HCT116 (cell line): Measurements from ENCODE around the gene CSTPP1. TPM values are rescaled to one million over a fixed set of nuclear protein-coding genes. Genes with fewer than 3 reads are reported as not detected.

ENCODE experiments used
- ATAC-seq: fragments of 200-7000 bp; cut with Tn5 transposase; 2 replicates; pipeline ENCODE4 v1.9.1; 2020; ENCODE audit warnings: mild to moderate bottlenecking, moderate library complexity
- BruUV-seq: library from RNA; stranded (reverse); fragments of 400-500 nt; replicated peaks from 2 replicates; lab custom pipeline; 2021; lab: Mats Ljungman, UMichigan
- CTCF ChIA-PET: fragments of 300-600 bp; sonication (Branson Sonifier 250); formaldehyde crosslinking; loops from one replicate; lab custom pipeline; 2021; ENCODE audit warnings: antibody characterized with exemption; lab: Charles Lee
- POLR2A ChIA-PET: fragments of 300-600, 350-600 bp; sonication (Branson Sonifier 250); formaldehyde crosslinking; loops from one replicate; lab custom pipeline; 2021; ENCODE audit warnings: antibody characterized with exemption; lab: Charles Lee
- RAD21 ChIA-PET, 2 experiments: fragments of 300-600 bp; sonication (Branson Sonifier 250); formaldehyde crosslinking; loops; one replicate each; lab custom pipeline; 2023; ENCODE audit warnings: low total read pairs in 2 of 2; ENCODE audit not compliant: uncharacterized antibody in 2 of 2, unreplicated experiment in 2 of 2, low non-redundant PET in 1 of 2; lab: Charles Lee
- DNase-seq: peaks from one replicate; pipeline ENCODE4 v3.0.0-alpha.2; 2010; ENCODE audit warnings: low read depth, low spot score
- H2AFZ ChIP-seq: fragments of 200-600 bp; shearing (Covaris generic), sonication (generic); 2 replicates; pipeline ENCODE4 v1.6.1; 2017; ENCODE audit warnings: low read depth, mixed run types, mixed read lengths, antibody characterized with exemption, low read length; ENCODE audit not compliant: poor library complexity, severe bottlenecking
- H3K27ac ChIP-seq: 2 replicates; pipeline ENCODE4 v1.5.1; 2012; ENCODE audit warnings: low read depth, low read length
- H3K27me3 ChIP-seq: fragments of 200-600 bp; sonication (generic); 2 replicates; pipeline ENCODE4 v1.6.1; 2016; ENCODE audit warnings: mixed run types, low read length, mixed read lengths; ENCODE audit not compliant: insufficient read depth
- H3K36me3 ChIP-seq, 2 experiments: fragments of 200-500 bp in 1 of 2; fragments of 200-600 bp in 1 of 2; sonication (Bioruptor generic) in 1 of 2; sonication (generic) in 1 of 2; 2 replicates each; pipeline versions ENCODE4 v1.5.1 to v1.6.1; 2014 to 2016; ENCODE audit warnings: low read length in 2 of 2, inconsistent platforms in 1 of 2, mixed read lengths in 1 of 2, mixed run types in 1 of 2; ENCODE audit not compliant: insufficient read depth in 2 of 2, control insufficient read depth in 1 of 2
- H3K4me1 ChIP-seq, 2 experiments: fragments of 200-600 bp in 1 of 2; sonication (generic) in 1 of 2; 2 replicates each; pipeline versions ENCODE4 v1.5.1 to v1.6.1; 2012 to 2017; ENCODE audit warnings: low read length in 2 of 2, inconsistent platforms in 1 of 2, mild to moderate bottlenecking in 1 of 2, mixed read lengths in 1 of 2, mixed run types in 1 of 2, moderate library complexity in 1 of 2; ENCODE audit not compliant: insufficient read depth in 2 of 2, control insufficient read depth in 1 of 2
- H3K4me2 ChIP-seq: fragments of 200-600 bp; sonication (generic); 2 replicates; pipeline ENCODE4 v1.6.1; 2017; ENCODE audit warnings: mixed run types, low read length, mixed read lengths
- H3K4me3 ChIP-seq, 2 experiments: fragments of 200-600 bp in 1 of 2; sonication (generic) in 1 of 2; replicated peaks in 1 of 2; 2 replicates each; pipeline ENCODE4 v1.5.1; 2011 to 2016; ENCODE audit warnings: low read length in 2 of 2, control low read depth in 1 of 2, low read depth in 1 of 2, mild to moderate bottlenecking in 1 of 2, mixed read lengths in 1 of 2, mixed run types in 1 of 2
- H3K79me2 ChIP-seq: fragments of 200-600 bp; sonication (generic); 2 replicates; pipeline ENCODE4 v1.6.1; 2017; ENCODE audit warnings: mild to moderate bottlenecking, mixed run types, low read length, moderate library complexity, mixed read lengths; ENCODE audit not compliant: insufficient read depth
- H3K9ac ChIP-seq: fragments of 200-600 bp; sonication (generic); 2 replicates; pipeline ENCODE4 v1.6.1; 2016; ENCODE audit warnings: low read length, mixed read lengths
- H3K9me2 ChIP-seq: fragments of 200-600 bp; sonication (generic), shearing (Covaris generic); 2 replicates; pipeline ENCODE4 v1.6.1; 2017; ENCODE audit warnings: mixed run types, mild to moderate bottlenecking, moderate library complexity; ENCODE audit not compliant: insufficient read depth
- H3K9me3 ChIP-seq, 2 experiments: fragments of 200-500 bp in 1 of 2; fragments of 200-600 bp in 1 of 2; sonication (Bioruptor generic) in 1 of 2; sonication (generic) in 1 of 2; 2 replicates each; pipeline ENCODE4 v1.6.1; 2014 to 2017; ENCODE audit warnings: low read length in 2 of 2, mixed read lengths in 2 of 2, inconsistent platforms in 1 of 2, low read depth in 1 of 2, mild to moderate bottlenecking in 1 of 2, mixed run types in 1 of 2, moderate library complexity in 1 of 2; ENCODE audit not compliant: control insufficient read depth in 1 of 2, insufficient read depth in 1 of 2
- H4K20me1 ChIP-seq: fragments of 200-600 bp; sonication (generic), shearing (Covaris generic); 2 replicates; pipeline ENCODE4 v1.6.1; 2017; ENCODE audit warnings: mixed run types, mild to moderate bottlenecking, moderate library complexity; ENCODE audit not compliant: insufficient read depth
- ATF3 ChIP-seq: IDR thresholded peaks from 2 replicates; pipeline ENCODE4 v1.6.1; 2012
- CTCF ChIP-seq, 3 experiments: fragments of 200-600 bp in 1 of 3; sonication (generic) in 1 of 3; IDR thresholded peaks in 2 of 3; conservative IDR thresholded peaks in 1 of 3; 2 replicates each; pipeline ENCODE4 v1.5.1; 2012 to 2017; ENCODE audit warnings: low read depth in 2 of 3, low read length in 2 of 3, antibody characterized with exemption in 1 of 3, borderline replicate concordance in 1 of 3, control low read depth in 1 of 3, mild to moderate bottlenecking in 1 of 3, mixed read lengths in 1 of 3, mixed run types in 1 of 3, moderate library complexity in 1 of 3; ENCODE audit not compliant: insufficient read depth in 1 of 3
- EGR1 ChIP-seq: IDR thresholded peaks from 2 replicates; pipeline ENCODE4 v1.6.1; 2012; ENCODE audit warnings: low read depth
- ELF1 ChIP-seq: IDR thresholded peaks from 2 replicates; pipeline ENCODE4 v1.6.1; 2012; ENCODE audit warnings: low read depth, borderline replicate concordance
- EZH2 ChIP-seq: fragments of 200-600 bp; sonication (generic); IDR thresholded peaks from 2 replicates; pipeline ENCODE4 v1.6.1; 2017; ENCODE audit warnings: antibody characterized with exemption, mixed run types
- EZH2phosphoT487 ChIP-seq: fragments of 200-600 bp; IDR thresholded peaks from 2 replicates; pipeline ENCODE4 v1.6.1; 2018; ENCODE audit warnings: antibody characterized with exemption, borderline replicate concordance
- FOSL1 ChIP-seq: IDR thresholded peaks from 2 replicates; pipeline ENCODE4 v1.6.1; 2012; ENCODE audit warnings: low read depth
- JUND ChIP-seq: IDR thresholded peaks from 2 replicates; pipeline ENCODE4 v1.6.1; 2012
- MAX ChIP-seq: IDR thresholded peaks from 2 replicates; pipeline ENCODE4 v1.6.1; 2012
- POLR2A ChIP-seq: IDR thresholded peaks from 2 replicates; pipeline ENCODE4 v1.7.0; 2011; ENCODE audit warnings: borderline replicate concordance; ENCODE audit not compliant: insufficient read depth, insufficient read length; ENCODE audit errors: extremely low read depth
- POLR2AphosphoS5 ChIP-seq: IDR thresholded peaks from 2 replicates; pipeline ENCODE4 v1.6.1; 2011; ENCODE audit warnings: mild to moderate bottlenecking, low read depth, low read length, moderate library complexity
- RAD21 ChIP-seq: IDR thresholded peaks from 2 replicates; pipeline ENCODE4 v1.6.1; 2012; ENCODE audit warnings: low read depth, mild to moderate bottlenecking
- REST ChIP-seq: IDR thresholded peaks from 2 replicates; pipeline ENCODE4 v1.6.1; 2012; ENCODE audit warnings: low read depth
- SIN3A ChIP-seq: IDR thresholded peaks from 2 replicates; pipeline ENCODE4 v1.6.1; 2012; ENCODE audit warnings: low read depth
- SP1 ChIP-seq: IDR thresholded peaks from 2 replicates; pipeline ENCODE4 v1.6.1; 2012; ENCODE audit warnings: low read depth
- SRF ChIP-seq: IDR thresholded peaks from 2 replicates; pipeline ENCODE4 v1.6.1; 2012; ENCODE audit warnings: low read depth
- TCF7L2 ChIP-seq: IDR thresholded peaks from 2 replicates; pipeline ENCODE4 v1.7.0; 2011; ENCODE audit warnings: borderline replicate concordance, inconsistent platforms; ENCODE audit not compliant: insufficient read depth, insufficient read length; ENCODE audit errors: extremely low read depth
- YY1 ChIP-seq: IDR thresholded peaks from 2 replicates; pipeline ENCODE4 v1.6.1; 2011; ENCODE audit warnings: low read length, low read depth, moderate library complexity, mild to moderate bottlenecking; ENCODE audit not compliant: insufficient replicate concordance; ENCODE audit errors: extremely low read depth
- ZBTB33 ChIP-seq: IDR thresholded peaks from 2 replicates; pipeline ENCODE4 v1.6.1; 2011; ENCODE audit warnings: mild to moderate bottlenecking, low read length, moderate library complexity; ENCODE audit not compliant: insufficient replicate concordance; ENCODE audit errors: extremely low read depth
- ZNF274 ChIP-seq: fragments of 200-500 bp; sonication (Bioruptor generic); IDR thresholded peaks from 2 replicates; pipeline ENCODE4 v1.6.1; 2014; ENCODE audit warnings: mild to moderate bottlenecking, low read depth, low read length, inconsistent platforms
- intact Hi-C: fragments of 100-400 bp; cut with micrococcal nuclease; formaldehyde crosslinking; loops from 2 replicates; pipeline ENCODE4 v1.10.0; 2022
- total RNA-seq: library from RNA; stranded (reverse); gene quantifications from one replicate; pipeline ENCODE4 v1.2.1, GENCODE V29; 2021; ENCODE audit not compliant: unreplicated experiment

Gene CSTPP1
- total RNA-seq, 1 experiment from 2014 or later = 24.7 TPM

GRCh38 chr11:46913484-46913883, 23.1 kb upstream of the CSTPP1 start:
- Histone ChIP-seq H3K27me3 (no peaks in the 10 kb centered on the region), H4K20me1 (no peaks in the 10 kb centered on the region), H3K9ac (no peak overlapping the region), H3K4me2 (no peak overlapping the region), H3K27ac (no peak overlapping the region), H3K9me3 (no peaks in the 10 kb centered on the region), H2AFZ (no peak overlapping the region), H3K4me1 (peaks cover 4 to 10% of the 10 kb centered on the region in 2 experiments; a peak in 1 of 4 replicates), H3K4me3 (no peak overlapping the region), H3K9me2 (no peaks in the 10 kb centered on the region), H3K36me3 (no peaks in the 10 kb centered on the region), H3K79me2 (no peaks in the 10 kb centered on the region)
- DNase-seq = no peak
- RAD21 ChIA-PET = no interaction called here
- TF ChIP-seq RAD21 (no peak), POLR2AphosphoS5 (no peak), SRF (no peak), FOSL1 (no peak), CTCF (IDR thresholded peaks at IDR 0.05 in 2 of 3, conservative IDR thresholded peaks at IDR 0.05 in 1 of 3; ENCODE audit: borderline replicate concordance in 1 of 3, insufficient read depth in 1 of 3, low read depth in 2 of 3, low read length in 2 of 3) (no peak), ZBTB33 (no peak), TCF7L2 (no peak), ATF3 (no peak), ZNF274 (no peak), MAX (no peak), SIN3A (no peak), REST (no peak), SP1 (no peak), EGR1 (no peak), POLR2A (no peak), YY1 (no peak), EZH2 (no peak), ELF1 (no peak), JUND (no peak), EZH2phosphoT487 (no peak)
- intact Hi-C loops = no loop called here
- BruUV-seq = no TSS peak
- CTCF ChIA-PET = interaction anchor here (3.6 kb wide), 1 partner anchor 239 kb away, joined by 11 read pairs; no protein-coding TSS in a partner anchor
- POLR2A ChIA-PET = interaction anchor here (0.5 kb wide), 1 partner anchor 21 kb away, joined by 3 read pairs; no protein-coding TSS in a partner anchor
- ATAC-seq = no peak
